ENCODE data around the gene XYLT1.

XYLT1 gene

DNA sequence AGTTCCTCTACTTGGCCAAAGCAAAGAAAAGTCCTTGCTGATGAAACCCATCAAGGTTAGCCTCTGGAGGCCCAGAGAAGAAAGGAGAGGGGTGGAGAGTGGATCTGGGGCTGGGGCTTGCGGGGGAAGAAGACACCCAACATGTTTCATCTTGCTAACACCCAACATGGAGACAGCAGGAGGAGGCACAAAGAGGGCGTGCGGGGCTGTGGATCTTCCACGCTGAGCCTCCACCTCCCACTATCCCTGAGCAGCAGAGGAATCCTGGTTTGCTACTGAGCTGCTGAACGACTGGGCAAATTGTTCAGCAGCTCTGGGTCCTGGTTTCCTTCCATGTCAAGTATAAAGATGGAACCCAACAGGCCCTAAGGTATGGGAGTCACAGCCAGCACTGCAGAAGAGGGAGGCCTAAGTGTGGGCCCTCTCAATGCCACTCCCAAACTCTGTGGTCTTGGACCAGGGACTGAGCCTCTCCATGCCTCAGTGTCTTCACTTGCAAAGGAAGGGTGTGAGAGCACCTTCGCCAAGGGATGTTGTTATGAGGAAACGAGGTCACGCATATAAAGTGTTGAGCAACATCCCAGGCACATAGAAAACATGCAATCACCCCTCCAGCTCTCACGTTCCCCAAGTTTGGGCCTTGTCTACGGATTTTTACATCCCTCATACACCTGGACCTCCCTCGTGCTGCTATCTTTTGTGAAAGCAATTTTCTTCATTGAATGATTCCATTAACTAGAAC lies 122.5 kb downstream of the XYLT1 start:
- Histone ChIP-seq H4K20me1 (no peaks in the 10 kb centered on the region), H3K4me3 (peak overlapping the region in 1 of 10 experiments; percentile 10; a peak in 1 of 20 replicates), H3K9ac (peak overlapping the region in 8 of 11 experiments; percentile 67 to 82 (median 78); a peak in 14 of 22 replicates), H3K36me3 (peaks cover 0 to 24% (median 0%) of the 10 kb centered on the region in 11 experiments; a peak in 3 of 22 replicates), H3K27ac (peak overlapping the region in 10 of 11 experiments; percentile 32 to 95 (median 93); a peak in 18 of 22 replicates), H3K4me1 (peaks cover 100% of the 10 kb centered on the region in 10 experiments), H3K27me3 (no peaks in the 10 kb centered on the region), H3K4me2 (peak overlapping the region; percentile 78 to 96 (median 90)), H3K9me3 (replicated peaks in 1 of 11) (no peaks in the 10 kb centered on the region)
- TF ChIP-seq Cebpa-rat (IDR thresholded peaks at IDR 0.05), result peak in 3 of 11 experiments; percentile 51 to 68 (median 53); a peak in 5 of 22 replicates

- Histone ChIP-seq H3K9me3 (replicated peaks in 1 of 11) (no peaks in the 10 kb centered on the region), H3K4me2 (peak overlapping the region; percentile 78 to 96 (median 90)), H3K9ac (peak overlapping the region in 10 of 11 experiments; percentile 42 to 82 (median 74); a peak in 17 of 22 replicates), H4K20me1 (no peaks in the 10 kb centered on the region), H3K4me3 (peak overlapping the region in 2 of 10 experiments; percentile 10 to 12; a peak in 2 of 20 replicates), H3K36me3 (peaks cover 0 to 19% (median 0%) of the 10 kb centered on the region in 11 experiments; a peak in 3 of 22 replicates), H3K27ac (peak overlapping the region in 10 of 11 experiments; percentile 32 to 95 (median 93); a peak in 19 of 22 replicates), H3K27me3 (no peaks in the 10 kb centered on the region), H3K4me1 (peaks cover 99 to 100% (median 100%) of the 10 kb centered on the region in 10 experiments)
- TF ChIP-seq Cebpa-rat (IDR thresholded peaks at IDR 0.05), result no peak
Observed at GRCh38 chr16:17347624-17348023, 123.1 kb downstream of the XYLT1 start.

- Histone ChIP-seq H3K4me1 (peaks cover 99 to 100% (median 100%) of the 10 kb centered on the region in 10 experiments), H3K9me3 (replicated peaks in 1 of 11) (no peaks in the 10 kb centered on the region), H3K4me3 (peak overlapping the region in 2 of 10 experiments; percentile 10 to 12; a peak in 1 of 20 replicates), H4K20me1 (no peaks in the 10 kb centered on the region), H3K27ac (peak overlapping the region; percentile 32 to 95 (median 93); a peak in 20 of 22 replicates), H3K36me3 (peaks cover 0 to 19% (median 0%) of the 10 kb centered on the region in 11 experiments; a peak in 3 of 22 replicates), H3K4me2 (peak overlapping the region; percentile 78 to 96 (median 90)), H3K27me3 (no peaks in the 10 kb centered on the region), H3K9ac (peak overlapping the region; percentile 34 to 82 (median 71); a peak in 21 of 22 replicates)
- TF ChIP-seq Cebpa-rat (IDR thresholded peaks at IDR 0.05), result no peak
Observed at GRCh38 chr16:17346621-17347569, 123.9 kb downstream of the XYLT1 start.

GRCh38 chr16:17345043-17345442 lies 125.7 kb downstream of the XYLT1 start:
- Histone ChIP-seq H3K4me2 (peak overlapping the region; percentile 78 to 96 (median 90)), H3K4me3 (no peak overlapping the region), H3K27ac (peak overlapping the region; percentile 5 to 95 (median 93); a peak in 20 of 22 replicates), H3K4me1 (peaks cover 99 to 100% (median 100%) of the 10 kb centered on the region in 10 experiments), H3K9me3 (replicated peaks in 1 of 11) (no peaks in the 10 kb centered on the region), H3K36me3 (peaks cover 0 to 19% (median 0%) of the 10 kb centered on the region in 11 experiments; a peak in 3 of 22 replicates), H3K27me3 (no peaks in the 10 kb centered on the region), H3K9ac (peak overlapping the region in 8 of 11 experiments; percentile 71 to 82 (median 78); a peak in 16 of 22 replicates), H4K20me1 (no peaks in the 10 kb centered on the region)
- TF ChIP-seq Cebpa-rat (IDR thresholded peaks at IDR 0.05), result no peak

DNA sequence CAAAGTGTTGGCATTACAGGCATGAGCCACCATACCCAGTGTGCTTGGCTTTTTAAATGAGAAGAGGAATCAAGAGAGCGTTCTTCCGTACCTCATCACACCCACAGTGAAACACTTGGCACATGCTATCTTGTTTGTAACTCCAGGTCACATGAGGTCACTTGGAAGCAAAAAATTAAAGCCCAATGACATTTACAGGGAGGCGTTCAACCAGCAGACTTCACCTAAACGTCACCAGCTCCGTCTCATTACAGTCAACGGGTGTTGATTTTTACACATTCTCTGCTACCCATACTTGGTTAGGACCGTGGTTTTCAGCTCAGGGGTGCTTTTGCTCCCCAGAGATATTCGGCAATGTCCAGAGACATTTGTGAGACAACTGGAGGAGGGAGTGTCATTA lies 127.0 kb downstream of the XYLT1 start:
- peak overlapping the region; percentile 78 to 96 (median 90) for H3K4me2 ChIP-seq
- peaks cover 0 to 7% (median 0%) of the 10 kb centered on the region in 11 experiments; a peak in 4 of 22 replicates for H3K36me3 ChIP-seq
- no peaks in the 10 kb centered on the region for H4K20me1 ChIP-seq
- H3K9ac ChIP-seq, result peak overlapping the region; percentile 31 to 82 (median 77); a peak in 21 of 22 replicates
- peaks cover 87 to 99% (median 90%) of the 10 kb centered on the region in 10 experiments for H3K4me1 ChIP-seq
- no peaks in the 10 kb centered on the region for H3K27me3 ChIP-seq
- TF ChIP-seq Cebpa-rat (IDR thresholded peaks at IDR 0.05), result no peak
- no peak overlapping the region; a peak in 1 of 20 replicates for H3K4me3 ChIP-seq
- peak overlapping the region; percentile 61 to 95 (median 93); a peak in 21 of 22 replicates for H3K27ac ChIP-seq
- H3K9me3 ChIP-seq (replicated peaks in 1 of 11), result no peaks in the 10 kb centered on the region

DNA sequence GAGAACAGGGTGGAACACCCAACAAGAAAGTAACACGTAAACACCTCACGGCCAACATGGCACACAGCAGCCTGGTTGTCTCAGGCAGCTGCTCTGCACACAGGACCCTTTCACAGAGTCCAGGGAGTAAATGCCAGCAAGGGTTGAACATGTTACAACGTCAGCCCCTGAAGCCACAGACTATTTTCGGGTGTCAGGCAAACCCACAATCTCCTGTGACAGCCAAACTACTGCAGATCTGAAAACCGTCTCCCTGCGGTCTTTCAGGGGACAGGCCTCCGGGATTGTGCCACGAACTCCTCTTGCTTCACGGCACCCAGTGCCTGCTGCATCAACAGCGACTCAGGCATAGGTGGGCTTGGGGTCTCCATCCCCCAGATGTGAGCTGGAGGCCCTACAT lies 127.7 kb downstream of the XYLT1 start:
- Histone ChIP-seq H3K4me2 (peak overlapping the region; percentile 78 to 96 (median 90)), H3K27ac (peak overlapping the region; percentile 61 to 95 (median 93); a peak in 21 of 22 replicates)

GRCh38 chr16:17342031-17342430 lies 128.7 kb downstream of the XYLT1 start:
- H3K9ac ChIP-seq, result peak overlapping the region in 9 of 11 experiments; percentile 58 to 82 (median 78); a peak in 18 of 22 replicates
- no peaks in the 10 kb centered on the region for H3K27me3 ChIP-seq
- H4K20me1 ChIP-seq, result no peaks in the 10 kb centered on the region
- peak overlapping the region in 7 of 10 experiments; percentile 12 to 57 (median 45); a peak in 10 of 20 replicates for H3K4me3 ChIP-seq
- peak overlapping the region; percentile 4 to 95 (median 93); a peak in 20 of 22 replicates for H3K27ac ChIP-seq
- peak overlapping the region; percentile 78 to 96 (median 90) for H3K4me2 ChIP-seq
- no peaks in the 10 kb centered on the region for H3K9me3 ChIP-seq (replicated peaks in 1 of 11)
- H3K36me3 ChIP-seq, result peaks cover 0 to 13% (median 0%) of the 10 kb centered on the region in 11 experiments; a peak in 4 of 22 replicates
- TF ChIP-seq Cebpa-rat (IDR thresholded peaks at IDR 0.05), result 0 out of 22 replicates have a peak, but pooled peaks of 2 of the 11 experiments have one; percentile 27 to 44
- peaks cover 70 to 97% (median 77%) of the 10 kb centered on the region in 10 experiments for H3K4me1 ChIP-seq

More for the DNA sequence above, 127.7 kb downstream of the XYLT1 start:
- Histone ChIP-seq H3K4me1 (peaks cover 80 to 97% (median 84%) of the 10 kb centered on the region in 10 experiments), H4K20me1 (no peaks in the 10 kb centered on the region), H3K36me3 (peaks cover 0 to 7% (median 0%) of the 10 kb centered on the region in 11 experiments; a peak in 3 of 22 replicates), H3K9me3 (replicated peaks in 1 of 11) (no peaks in the 10 kb centered on the region), H3K9ac (peak overlapping the region; percentile 31 to 82 (median 77); a peak in 20 of 22 replicates), H3K27me3 (no peaks in the 10 kb centered on the region), H3K4me3 (peak overlapping the region in 6 of 10 experiments; percentile 4 to 50 (median 15); a peak in 7 of 20 replicates)
- TF ChIP-seq Cebpa-rat (IDR thresholded peaks at IDR 0.05), result peak in 8 of 11 experiments; percentile 73 to 98 (median 91); a peak in 17 of 22 replicates
